Activated gamma-delta T cell treated with Interleukin-2 at 50 U/mL for 16 hours (primary cell): Measurements from ENCODE around the gene CFAP157.

Experiments used
- DNase-seq: peaks from one replicate; pipeline ENCODE4 v3.0.0-alpha.2; 2020

CFAP157 gene

GRCh38 chr9:127716412-127716811, 9.6 kb downstream of the CFAP157 start:
- DNase-seq, result no peak

- no peak for DNase-seq
Measured at GRCh38 chr9:127717766-127718165, 11.0 kb downstream of the CFAP157 start.

DNA sequence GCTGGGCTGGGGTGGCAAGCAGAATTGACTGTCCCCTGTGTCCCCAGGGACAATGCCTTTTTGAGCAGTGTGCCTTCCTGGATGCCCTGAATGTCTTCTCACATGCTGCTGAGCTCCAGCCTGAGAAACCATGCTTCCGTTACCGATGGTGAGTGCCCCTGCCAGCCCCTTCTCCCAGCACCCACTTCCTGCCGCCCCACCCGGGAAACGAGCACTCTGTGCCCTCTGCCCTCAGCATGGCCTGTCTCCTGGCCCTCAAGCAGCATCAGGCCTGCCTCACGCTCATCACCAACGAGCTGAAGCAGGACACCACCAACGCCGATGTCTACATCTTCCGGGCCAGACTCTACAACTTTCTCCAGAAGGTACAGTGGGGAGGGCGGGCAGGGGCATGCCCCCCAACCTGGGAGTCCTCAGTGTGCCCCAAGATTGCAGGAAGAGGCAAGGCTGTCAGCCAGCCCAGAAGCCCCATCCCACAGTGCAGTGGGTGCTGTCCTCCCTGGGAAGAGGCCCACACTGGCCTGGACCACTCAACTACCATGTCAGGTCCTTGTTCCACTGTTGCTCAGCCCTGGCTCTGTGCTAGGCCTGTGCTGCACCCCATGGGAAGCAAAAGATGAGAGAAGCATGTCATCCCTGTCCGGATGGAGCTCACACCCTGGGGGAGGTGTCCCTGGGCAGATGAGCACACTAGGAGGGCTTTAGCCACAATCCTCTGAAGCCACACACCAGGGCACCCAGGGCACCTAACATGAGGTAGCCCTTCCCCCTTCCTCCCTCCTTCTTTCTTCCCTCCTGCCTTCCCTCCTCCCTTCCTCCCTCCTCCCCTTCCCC, 13.5 kb downstream of the CFAP157 start:
- peak; percentile 36 for DNase-seq

DNA sequence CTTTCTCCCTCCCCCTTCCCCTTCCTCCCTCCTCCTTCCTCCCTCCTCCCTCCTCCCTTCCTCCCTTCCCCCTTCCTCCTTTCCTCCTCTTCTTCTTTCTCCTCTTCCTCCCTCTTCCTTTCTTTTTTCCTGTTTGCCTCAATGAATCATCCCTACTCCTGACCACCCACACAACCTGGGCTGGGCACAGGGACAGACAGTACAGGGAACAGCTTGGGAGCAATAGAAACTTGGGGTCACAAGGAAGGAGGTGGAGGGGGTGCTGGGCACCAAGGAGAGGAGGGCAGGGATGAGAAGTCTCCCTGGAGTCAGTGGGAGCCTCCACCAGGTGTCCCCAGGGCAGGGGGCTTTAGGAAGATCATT, 14.1 kb downstream of the CFAP157 start:
- DNase-seq, result no peak

GRCh38 chr9:127721391-127721821, 14.6 kb downstream of the CFAP157 start:
- DNase-seq, result no peak

DNA sequence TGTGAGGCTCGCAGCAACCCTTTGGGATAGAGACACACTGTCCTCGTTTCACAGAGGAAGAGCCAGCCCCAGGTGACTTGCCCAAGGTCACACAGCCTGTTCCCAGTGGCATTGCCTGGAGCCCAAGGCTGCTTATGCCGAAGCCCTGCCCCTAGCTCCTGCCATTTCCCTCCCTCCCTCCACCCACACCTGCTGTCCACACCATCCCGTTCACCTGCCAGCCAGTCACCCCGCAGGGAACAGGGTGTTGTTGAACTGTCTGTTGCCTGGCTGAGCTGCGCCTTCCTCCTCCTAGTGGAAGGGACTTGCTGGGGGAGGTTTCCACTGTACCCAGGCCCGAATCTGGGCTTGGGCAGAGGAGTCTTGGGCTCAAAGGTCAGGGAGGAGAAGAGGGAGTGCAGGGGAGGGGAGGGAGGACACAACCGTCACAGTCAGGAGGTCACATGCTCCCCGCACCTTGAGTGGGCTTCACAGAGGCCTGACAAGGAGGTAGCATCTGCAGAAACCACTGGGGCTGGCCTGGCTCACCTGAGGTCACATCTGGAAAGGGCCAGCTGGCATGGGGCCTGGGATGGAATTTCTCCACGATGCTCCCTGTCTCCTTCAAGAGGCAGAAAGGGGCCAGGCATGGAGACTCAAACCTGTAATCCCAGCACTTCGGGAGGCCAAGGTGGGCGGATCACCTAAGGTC, 15.4 kb downstream of the CFAP157 start:
- no peak for DNase-seq

GRCh38 chr9:127723013-127723412, 16.2 kb downstream of the CFAP157 start:
- DNase-seq, result no peak

GRCh38 chr9:127723444-127723843, 16.7 kb downstream of the CFAP157 start:
- DNase-seq, result no peak

DNA sequence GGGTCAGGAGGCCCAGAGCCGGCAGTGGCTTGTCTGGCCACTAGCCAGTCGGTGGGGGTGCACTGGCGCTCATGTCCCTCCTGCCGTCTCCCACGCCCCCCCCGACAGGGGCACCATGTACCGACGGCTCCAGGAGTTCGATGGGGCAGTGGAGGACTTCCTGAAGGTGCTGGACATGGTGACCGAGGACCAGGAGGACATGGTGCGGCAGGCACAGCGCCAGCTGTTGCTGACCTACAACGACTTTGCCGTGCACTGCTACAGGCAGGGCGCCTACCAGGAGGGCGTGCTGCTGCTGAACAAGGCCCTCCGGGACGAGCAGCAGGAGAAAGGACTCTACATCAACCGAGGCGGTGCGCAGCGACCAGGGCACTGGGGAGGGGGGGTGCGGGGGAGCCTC, 17.2 kb downstream of the CFAP157 start:
- DNase-seq, result no peak

DNA sequence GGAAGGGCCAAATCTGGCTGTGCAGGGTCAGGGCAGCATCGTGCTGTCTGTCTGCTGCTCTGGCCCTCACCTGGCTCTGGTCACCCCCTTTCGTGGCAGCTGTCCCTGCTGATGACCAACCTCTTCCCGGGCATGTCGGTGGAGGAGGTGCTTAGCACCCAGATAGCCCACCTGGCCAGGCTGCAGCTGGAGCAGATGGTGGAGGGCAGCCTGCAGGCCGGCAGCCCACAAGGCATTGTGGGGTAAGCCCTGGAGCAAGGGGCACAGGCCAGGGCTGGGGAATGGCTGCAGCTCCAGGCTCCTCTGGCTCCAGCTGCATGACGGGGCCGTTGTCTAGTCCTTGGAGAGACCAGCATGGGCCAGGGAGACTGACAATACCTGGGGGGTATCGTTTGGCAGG, 20.1 kb downstream of the CFAP157 start:
- no peak for DNase-seq

- DNase-seq, result no peak
Measured at GRCh38 chr9:127728808-127729207, 22.0 kb downstream of the CFAP157 start.

GRCh38 chr9:127729522-127730256, 22.9 kb downstream of the CFAP157 start:
- no peak for DNase-seq

GRCh38 chr9:127730262-127730661, 23.5 kb downstream of the CFAP157 start:
- DNase-seq, result no peak

DNA sequence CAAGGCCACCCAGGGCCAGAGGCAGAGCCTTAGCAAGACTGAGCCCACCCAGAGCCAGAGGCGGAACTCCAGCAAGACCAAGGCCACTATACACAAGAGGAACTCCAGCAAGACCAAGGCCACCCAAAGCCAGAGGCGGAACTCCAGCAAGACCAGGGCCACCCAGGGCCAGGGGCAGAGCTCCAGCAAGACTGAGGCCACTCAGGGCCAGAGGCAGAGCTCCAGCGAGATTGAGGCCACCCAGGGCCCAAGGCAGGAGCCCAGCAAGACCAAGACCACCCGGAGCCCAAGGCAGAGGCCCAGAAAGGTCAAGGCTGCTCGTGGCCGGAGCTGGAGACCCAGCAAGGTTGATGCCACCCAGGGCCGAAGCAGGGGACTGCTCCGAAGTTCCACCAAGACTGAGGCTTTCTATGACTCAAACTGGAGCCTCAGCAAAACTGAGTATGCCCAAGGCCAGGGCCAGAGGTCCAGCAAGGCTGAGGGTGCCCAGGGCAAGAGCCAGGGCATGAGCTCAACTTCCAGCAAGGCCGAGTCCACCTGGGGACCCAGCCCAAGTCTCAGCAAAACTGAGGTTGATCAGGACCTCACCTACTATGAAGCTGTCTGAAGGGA, 24.1 kb downstream of the CFAP157 start:
- DNase-seq, result no peak

DNA sequence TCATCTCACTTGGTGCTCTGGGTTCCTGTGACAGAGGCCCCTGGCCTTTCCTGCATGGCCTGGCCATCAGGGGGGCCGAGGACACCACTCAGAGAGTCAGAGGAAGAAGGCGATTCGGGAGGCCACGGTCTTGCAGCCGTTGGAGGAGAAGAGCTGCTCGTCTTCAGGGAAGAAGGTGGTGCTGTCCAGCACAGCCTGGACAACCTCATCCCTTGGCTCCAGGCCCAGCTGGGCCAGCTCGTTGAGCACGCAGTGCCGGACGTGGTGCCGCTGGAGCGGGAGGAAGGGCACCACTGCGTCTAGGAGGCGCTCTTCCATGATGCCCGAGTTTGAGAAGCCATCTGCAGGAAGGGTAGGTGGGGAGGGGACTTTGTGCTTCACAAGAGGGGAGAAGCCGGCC, 25.1 kb downstream of the CFAP157 start:
- DNase-seq, result no peak

GRCh38 chr9:127732444-127732843, 25.7 kb downstream of the CFAP157 start:
- DNase-seq, result no peak

GRCh38 chr9:127733614-127734013, 26.8 kb downstream of the CFAP157 start:
- DNase-seq, result no peak

GRCh38 chr9:127734247-127734746, 27.5 kb downstream of the CFAP157 start:
- DNase-seq, result no peak

DNA sequence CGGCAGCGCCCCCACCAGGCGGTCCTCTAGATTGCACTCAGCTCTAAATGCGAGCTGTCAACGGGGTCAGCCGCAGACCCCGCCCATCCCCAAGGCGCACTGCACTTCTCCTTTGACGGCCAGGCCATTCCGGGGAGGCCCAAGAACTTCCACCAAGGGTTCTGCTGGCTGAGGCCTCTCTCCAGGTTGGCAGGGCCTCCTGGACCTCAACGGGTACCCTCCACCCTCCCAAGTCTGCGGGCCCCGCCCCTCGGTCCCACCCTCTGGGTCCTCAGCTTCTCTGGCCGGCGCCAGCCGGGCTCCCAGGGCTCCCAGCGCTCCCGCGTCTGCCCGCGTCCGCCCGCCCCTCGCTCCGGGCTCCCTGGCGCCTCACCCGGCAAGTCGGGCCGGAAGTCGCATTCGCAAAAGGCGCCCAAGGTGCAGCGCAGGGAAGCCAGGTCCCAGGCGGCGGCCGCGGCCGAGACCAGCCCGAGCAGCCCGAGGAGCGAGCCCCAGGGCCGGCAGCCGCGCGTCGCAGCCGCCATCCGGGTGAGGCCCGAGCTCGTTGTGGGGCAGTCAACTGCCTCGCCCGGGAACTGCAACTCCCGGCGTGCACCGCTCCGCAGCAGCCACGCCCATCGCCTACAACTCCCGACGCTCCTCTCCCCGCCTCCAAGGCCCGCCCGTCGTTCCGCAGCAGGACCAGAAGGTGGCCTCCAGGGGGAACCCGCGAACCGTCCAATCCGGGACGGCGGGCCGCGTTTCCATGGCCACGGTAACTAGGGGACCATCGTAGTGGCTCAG, 28.1 kb downstream of the CFAP157 start, which contains the start of gene TOR2A:
TOR2A (minus strand) TSS at position 548 of the 783 bp plus-strand sequence; CDS start at position 524, 24 bp downstream.
- peak; percentile 99 for DNase-seq

GRCh38 chr9:127735530-127736185, 28.9 kb downstream of the CFAP157 start:
- no peak for DNase-seq

GRCh38 chr9:127738666-127739065, 31.9 kb downstream of the CFAP157 start:
- no peak for DNase-seq
